Fibroblast of pulmonary artery (primary cell): ENCODE data around the gene UNK.

Experiments
- DNase-seq: peaks from one replicate; pipeline ENCODE4 v3.0.0-alpha.2; 2010; ENCODE audit warnings: low read depth
- H3K4me3 ChIP-seq: replicated peaks from 2 replicates; pipeline ENCODE4 v1.5.1; 2011; ENCODE audit warnings: low read depth, mild to moderate bottlenecking, control low read depth, low read length, moderate library complexity
- TF ChIP-seq, protein P1 (sequence below): IDR thresholded peaks from 2 replicates; pipeline ENCODE4 v1.5.1; 2011; ENCODE audit warnings: mild to moderate bottlenecking, control low read depth, low read length, inconsistent platforms; ENCODE audit errors: missing control alignments

Gene UNK

DNA sequence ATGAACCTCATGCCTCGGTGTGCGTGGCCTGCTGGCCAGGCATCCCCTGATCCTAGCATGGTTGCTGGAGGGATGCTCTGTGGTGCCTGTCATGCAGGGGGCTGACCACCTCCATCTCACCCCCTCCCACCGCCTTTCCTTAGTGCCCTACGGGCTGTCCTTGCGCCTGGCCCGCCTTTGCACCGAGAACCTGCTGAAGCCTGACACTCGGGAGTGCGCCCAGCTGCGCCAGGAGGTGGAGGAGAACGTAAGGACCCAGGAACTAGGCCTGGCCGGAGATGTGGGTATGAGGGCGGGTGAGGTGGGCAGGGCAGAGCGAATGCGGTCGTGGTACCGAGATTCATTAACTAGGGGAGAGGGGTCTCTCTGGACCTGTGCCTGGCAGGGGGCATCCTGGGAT is 44.4 kb upstream of the UNK start:
- DNase-seq: no peak
- TF ChIP-seq, protein P1, sequence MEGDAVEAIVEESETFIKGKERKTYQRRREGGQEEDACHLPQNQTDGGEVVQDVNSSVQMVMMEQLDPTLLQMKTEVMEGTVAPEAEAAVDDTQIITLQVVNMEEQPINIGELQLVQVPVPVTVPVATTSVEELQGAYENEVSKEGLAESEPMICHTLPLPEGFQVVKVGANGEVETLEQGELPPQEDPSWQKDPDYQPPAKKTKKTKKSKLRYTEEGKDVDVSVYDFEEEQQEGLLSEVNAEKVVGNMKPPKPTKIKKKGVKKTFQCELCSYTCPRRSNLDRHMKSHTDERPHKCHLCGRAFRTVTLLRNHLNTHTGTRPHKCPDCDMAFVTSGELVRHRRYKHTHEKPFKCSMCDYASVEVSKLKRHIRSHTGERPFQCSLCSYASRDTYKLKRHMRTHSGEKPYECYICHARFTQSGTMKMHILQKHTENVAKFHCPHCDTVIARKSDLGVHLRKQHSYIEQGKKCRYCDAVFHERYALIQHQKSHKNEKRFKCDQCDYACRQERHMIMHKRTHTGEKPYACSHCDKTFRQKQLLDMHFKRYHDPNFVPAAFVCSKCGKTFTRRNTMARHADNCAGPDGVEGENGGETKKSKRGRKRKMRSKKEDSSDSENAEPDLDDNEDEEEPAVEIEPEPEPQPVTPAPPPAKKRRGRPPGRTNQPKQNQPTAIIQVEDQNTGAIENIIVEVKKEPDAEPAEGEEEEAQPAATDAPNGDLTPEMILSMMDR: no peak
- no peak overlapping the region for H3K4me3 ChIP-seq

- no peak overlapping the region for H3K4me3 ChIP-seq
- DNase-seq: no peak
- TF ChIP-seq, protein P1: no peak
Measured at GRCh38 chr17:75740631-75741077, 44.0 kb upstream of the UNK start.

DNA sequence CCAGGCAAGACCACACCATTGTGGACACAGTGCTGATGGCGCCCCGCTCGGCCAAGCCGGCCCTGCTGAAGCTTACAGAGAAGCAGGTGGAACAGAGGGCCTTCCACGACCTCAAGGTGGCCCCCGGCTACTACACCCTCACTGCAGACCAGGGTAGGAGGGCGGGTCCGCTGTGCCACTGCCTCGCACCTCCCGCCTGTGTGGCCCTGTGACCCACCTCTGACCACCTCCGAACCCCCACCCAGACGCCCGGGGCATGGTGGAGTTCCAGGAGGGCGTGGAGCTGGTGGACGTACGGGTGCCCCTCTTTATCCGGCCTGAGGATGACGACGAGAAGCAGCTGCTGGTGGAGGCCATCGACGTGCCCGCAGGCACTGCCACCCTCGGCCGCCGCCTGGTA is 42.3 kb upstream of the UNK start:
- DNase-seq: no peak
- TF ChIP-seq, protein P1: no peak
- no peak overlapping the region for H3K4me3 ChIP-seq

- no peak overlapping the region for H3K4me3 ChIP-seq
- TF ChIP-seq, protein P1: no peak
- DNase-seq: no peak
Measured at GRCh38 chr17:75743625-75744206, 40.9 kb upstream of the UNK start.

GRCh38 chr17:75748706-75749105 is 35.9 kb upstream of the UNK start:
- no peak overlapping the region for H3K4me3 ChIP-seq
- no peak for DNase-seq
- TF ChIP-seq, protein P1: no peak

- DNase-seq: peak; percentile 75
- H3K4me3 ChIP-seq: no peak overlapping the region
- TF ChIP-seq, protein P1: peak; percentile 79
Measured at GRCh38 chr17:75749545-75750389, 34.8 kb upstream of the UNK start.
